OCI-LY7 (cell line): ENCODE results near the gene BBX. TPM values are rescaled to one million over a fixed set of nuclear protein-coding genes. Genes with fewer than 3 reads are reported as not detected.

Source experiments
- BruUV-seq: library from RNA; stranded (reverse); fragments of 400-500 nt; replicated peaks from 2 replicates; lab custom pipeline; 2021; lab: Mats Ljungman, UMichigan
- CTCF ChIA-PET: fragments of 300-600 bp; sonication (Branson Sonifier 250); formaldehyde crosslinking; loops from one replicate; lab custom pipeline; 2022; ENCODE audit warnings: antibody characterized with exemption; ENCODE audit not compliant: unreplicated experiment; lab: Charles Lee
- POLR2A ChIA-PET: fragments of 300-600 bp; sonication (Branson Sonifier 250); formaldehyde crosslinking; loops from one replicate; lab custom pipeline; 2022; ENCODE audit warnings: antibody characterized with exemption; lab: Charles Lee
- DNase-seq: peaks from one replicate; pipeline ENCODE4 v3.0.0-alpha.2; 2015; ENCODE audit warnings: low spot score
- H2AFZ ChIP-seq: fragments of 200-600 bp; sonication (generic), shearing (Covaris generic); 2 replicates; pipeline ENCODE4 v1.6.1; 2014; ENCODE audit warnings: mild to moderate bottlenecking, antibody characterized with exemption, low read length, moderate library complexity
- H3K27ac ChIP-seq: fragments of 200-600 bp; sonication (generic); 2 replicates; pipeline ENCODE4 v1.5.1; 2014; ENCODE audit warnings: mixed run types, low read depth, mild to moderate bottlenecking, moderate library complexity, low read length, inconsistent platforms; ENCODE audit not compliant: poor library complexity, severe bottlenecking
- H3K36me3 ChIP-seq: fragments of 200-600 bp; sonication (generic); 2 replicates; pipeline ENCODE4 v1.6.1; 2014; ENCODE audit warnings: mild to moderate bottlenecking, antibody characterized with exemption, low read length, moderate library complexity, mixed read lengths; ENCODE audit not compliant: insufficient read depth
- H3K4me1 ChIP-seq: fragments of 200-600 bp; sonication (generic); 2 replicates; pipeline ENCODE4 v1.5.1; 2014; ENCODE audit warnings: mild to moderate bottlenecking, low read length; ENCODE audit not compliant: insufficient read depth, poor library complexity, severe bottlenecking
- H3K4me2 ChIP-seq: fragments of 200-600 bp; sonication (generic); 2 replicates; pipeline ENCODE4 v1.6.1; 2014; ENCODE audit warnings: mild to moderate bottlenecking, low read length
- H3K4me3 ChIP-seq: fragments of 200-600 bp; sonication (generic); 2 replicates; pipeline ENCODE4 v1.5.1; 2014; ENCODE audit warnings: mild to moderate bottlenecking, low read depth, low read length; ENCODE audit not compliant: poor library complexity, severe bottlenecking
- H3K79me2 ChIP-seq: fragments of 200-600 bp; sonication (generic); 2 replicates; pipeline ENCODE4 v1.6.1; 2016; ENCODE audit warnings: low read depth, mild to moderate bottlenecking, low read length, moderate library complexity, mixed read lengths; ENCODE audit not compliant: insufficient read depth
- H3K9me2 ChIP-seq: fragments of 200-600 bp; sonication (generic); 2 replicates; pipeline ENCODE4 v1.6.1; 2016; ENCODE audit warnings: mild to moderate bottlenecking, low read length, mixed read lengths; ENCODE audit not compliant: insufficient read depth
- H3K9me3 ChIP-seq: fragments of 200-600 bp; sonication (generic); 2 replicates; pipeline ENCODE4 v1.6.1; 2014; ENCODE audit warnings: mild to moderate bottlenecking, mixed run types, low read length, mixed read lengths
- H4K20me1 ChIP-seq: fragments of 200-600 bp; sonication (generic); 2 replicates; pipeline ENCODE4 v1.6.1; 2014; ENCODE audit warnings: mild to moderate bottlenecking, antibody characterized with exemption, low read length, moderate library complexity, mixed read lengths; ENCODE audit not compliant: insufficient read depth
- EZH2phosphoT487 ChIP-seq: fragments of 200-600 bp; sonication (generic); IDR thresholded peaks from 2 replicates; pipeline ENCODE4 v1.6.1; 2018; ENCODE audit warnings: low read depth, borderline replicate concordance, mild to moderate bottlenecking, mixed run types, antibody characterized with exemption, low read length, moderate library complexity, mixed read lengths
- intact Hi-C: fragments of 100-400 bp; cut with micrococcal nuclease; formaldehyde crosslinking; loops from one replicate; pipeline ENCODE4 v1.10.0; 2022; ENCODE audit not compliant: unreplicated experiment
- total RNA-seq, 2 experiments: library from RNA; depleted of rRNA in 1 of 2; stranded (reverse); fragments of >200 nt in 1 of 2; shearing (Covaris generic) in 1 of 2; gene quantifications; 2 replicates each; pipeline ENCODE4 v1.2.3, GENCODE V29; 2014 to 2022
- TF ChIP-seq, protein P1 (sequence below): fragments of 200-600 bp; sonication (generic); conservative IDR thresholded peaks from 2 replicates; pipeline ENCODE4 v1.5.1; 2014; ENCODE audit warnings: mild to moderate bottlenecking, antibody characterized with exemption, low read length, moderate library complexity, mixed read lengths

Gene BBX
- total RNA-seq, 2 experiments from 2014 or later, result 27.0 to 49.8 TPM

DNA sequence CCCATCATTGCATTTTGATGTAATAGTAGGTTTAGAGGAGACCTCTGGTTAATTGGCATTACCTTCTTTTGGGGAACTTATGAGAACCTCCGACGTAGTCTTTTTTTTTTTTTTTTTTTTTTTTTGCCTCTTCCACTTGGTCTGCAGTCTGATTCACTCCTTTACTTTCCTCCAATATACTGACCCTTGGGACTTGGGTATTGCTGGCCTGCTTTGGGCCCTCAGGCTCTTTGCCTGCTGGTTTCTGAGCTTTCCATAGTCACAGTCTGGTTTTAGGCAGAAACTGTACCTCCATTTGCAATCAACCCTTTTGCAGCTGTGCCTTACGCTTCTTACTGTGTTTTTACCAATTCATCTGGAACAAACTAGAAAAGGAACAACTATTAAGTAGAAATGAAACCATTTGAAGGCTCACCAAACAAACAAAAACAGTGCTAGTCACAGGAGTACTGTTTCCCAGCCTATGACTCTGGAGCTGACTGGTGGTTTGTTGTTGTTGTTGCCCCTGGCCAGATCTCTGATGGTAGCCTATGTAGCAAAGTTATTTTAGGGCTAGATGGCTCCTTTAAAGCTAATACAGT is 272.8 kb downstream of the BBX start:
- H3K4me3 ChIP-seq, result no peak overlapping the region
- BruUV-seq, result no TSS peak
- DNase-seq, result no peak
- H3K79me2 ChIP-seq, result no peaks in the 10 kb centered on the region
- H3K36me3 ChIP-seq, result peaks cover 39% of the 10 kb centered on the region; the same call in 1 of the 2 replicates
- TF ChIP-seq EZH2phosphoT487, result no peak
- TF ChIP-seq, protein P1, sequence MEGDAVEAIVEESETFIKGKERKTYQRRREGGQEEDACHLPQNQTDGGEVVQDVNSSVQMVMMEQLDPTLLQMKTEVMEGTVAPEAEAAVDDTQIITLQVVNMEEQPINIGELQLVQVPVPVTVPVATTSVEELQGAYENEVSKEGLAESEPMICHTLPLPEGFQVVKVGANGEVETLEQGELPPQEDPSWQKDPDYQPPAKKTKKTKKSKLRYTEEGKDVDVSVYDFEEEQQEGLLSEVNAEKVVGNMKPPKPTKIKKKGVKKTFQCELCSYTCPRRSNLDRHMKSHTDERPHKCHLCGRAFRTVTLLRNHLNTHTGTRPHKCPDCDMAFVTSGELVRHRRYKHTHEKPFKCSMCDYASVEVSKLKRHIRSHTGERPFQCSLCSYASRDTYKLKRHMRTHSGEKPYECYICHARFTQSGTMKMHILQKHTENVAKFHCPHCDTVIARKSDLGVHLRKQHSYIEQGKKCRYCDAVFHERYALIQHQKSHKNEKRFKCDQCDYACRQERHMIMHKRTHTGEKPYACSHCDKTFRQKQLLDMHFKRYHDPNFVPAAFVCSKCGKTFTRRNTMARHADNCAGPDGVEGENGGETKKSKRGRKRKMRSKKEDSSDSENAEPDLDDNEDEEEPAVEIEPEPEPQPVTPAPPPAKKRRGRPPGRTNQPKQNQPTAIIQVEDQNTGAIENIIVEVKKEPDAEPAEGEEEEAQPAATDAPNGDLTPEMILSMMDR, result no peak
- ChIA-PET POLR2A (interaction anchor here (0.7 kb wide), 1 partner anchor 565 kb away, joined by 7 read pairs; no protein-coding TSS in a partner anchor), CTCF (no interaction called here)
- no peaks in the 10 kb centered on the region for H3K9me3 ChIP-seq
- H3K27ac ChIP-seq, result no peak overlapping the region
- H2AFZ ChIP-seq, result no peak overlapping the region
- H3K9me2 ChIP-seq, result no peaks in the 10 kb centered on the region
- no peaks in the 10 kb centered on the region for H4K20me1 ChIP-seq
- H3K4me2 ChIP-seq, result no peak overlapping the region
- no peaks in the 10 kb centered on the region for H3K4me1 ChIP-seq
- intact Hi-C loops, result no loop called here

DNA sequence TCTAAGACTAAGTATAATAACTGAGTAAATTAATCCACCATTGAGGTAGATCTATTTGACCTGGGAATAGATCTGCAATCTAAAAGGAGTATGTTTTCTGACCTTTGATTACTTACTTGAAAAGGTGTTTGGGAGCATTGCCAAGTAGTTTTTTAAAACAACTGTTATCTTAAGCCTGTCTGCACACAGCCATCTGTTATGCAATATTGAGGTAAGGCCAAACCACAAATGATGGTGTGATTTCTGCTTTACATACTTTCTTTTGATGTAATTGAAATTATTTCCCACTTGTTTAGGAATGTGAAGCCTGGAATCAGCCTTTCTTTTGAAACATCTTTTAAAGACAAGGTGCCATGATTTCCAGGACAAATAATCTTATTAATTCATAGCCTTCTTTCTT is 274.0 kb downstream of the BBX start:
- no peak for TF ChIP-seq EZH2phosphoT487
- TF ChIP-seq, protein P1, result no peak
- Histone ChIP-seq H3K9me3 (no peaks in the 10 kb centered on the region), H3K4me1 (no peaks in the 10 kb centered on the region), H4K20me1 (no peaks in the 10 kb centered on the region), H3K27ac (no peak overlapping the region), H3K4me2 (no peak overlapping the region), H3K36me3 (peaks cover 47% of the 10 kb centered on the region), H3K9me2 (no peaks in the 10 kb centered on the region), H3K4me3 (no peak overlapping the region), H3K79me2 (no peaks in the 10 kb centered on the region), H2AFZ (no peak overlapping the region)
- ChIA-PET CTCF (no interaction called here), POLR2A (interaction anchor here (0.7 kb wide), 2 partner anchors 169 to 1334 kb away, joined by 3 read pairs; no protein-coding TSS in a partner anchor)
- intact Hi-C loops, result no loop called here
- BruUV-seq, result no TSS peak
- no peak for DNase-seq

DNA sequence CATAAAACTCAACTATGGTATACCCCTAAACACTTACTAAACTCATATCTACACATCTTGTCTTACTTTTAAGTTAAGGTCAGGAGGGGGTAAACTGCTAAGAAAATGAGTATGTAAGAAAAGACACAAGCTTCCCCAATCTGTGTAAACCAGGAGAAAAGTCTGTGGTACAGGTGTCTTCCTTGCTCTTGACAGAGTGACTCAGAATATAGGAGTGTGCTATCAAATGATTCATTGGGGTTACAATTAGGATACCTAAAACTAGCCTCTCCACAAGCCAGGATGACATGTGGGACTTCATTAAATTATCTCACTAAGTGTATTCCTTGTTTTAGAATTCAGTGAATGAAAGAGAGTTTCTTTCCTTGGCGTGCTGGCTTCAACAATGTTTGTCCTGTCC is 274.8 kb downstream of the BBX start:
- H3K9me3 ChIP-seq, result no peaks in the 10 kb centered on the region
- H3K27ac ChIP-seq, result no peak overlapping the region
- H3K79me2 ChIP-seq, result no peaks in the 10 kb centered on the region
- intact Hi-C loops, result no loop called here
- no peak for DNase-seq
- CTCF ChIA-PET, result no interaction called here
- no peaks in the 10 kb centered on the region for H3K4me1 ChIP-seq
- no peaks in the 10 kb centered on the region for H4K20me1 ChIP-seq
- H3K4me3 ChIP-seq, result no peak overlapping the region
- POLR2A ChIA-PET, result no interaction called here
- BruUV-seq, result no TSS peak
- no peak overlapping the region for H3K4me2 ChIP-seq
- no peaks in the 10 kb centered on the region for H3K9me2 ChIP-seq
- H2AFZ ChIP-seq, result no peak overlapping the region
- no peak for TF ChIP-seq EZH2phosphoT487
- TF ChIP-seq, protein P1, result no peak
- peaks cover 48% of the 10 kb centered on the region for H3K36me3 ChIP-seq
